Endothelial cell of hepatic sinusoid (primary cell): Measurements from ENCODE around the gene GPR176.

Source experiments
- in situ Hi-C: cut with HindIII; loops from 2 replicates; pipeline ENCODE4 v1.10.0; 2017; ENCODE audit warnings: low sequenced_read_pairs

Gene GPR176

DNA sequence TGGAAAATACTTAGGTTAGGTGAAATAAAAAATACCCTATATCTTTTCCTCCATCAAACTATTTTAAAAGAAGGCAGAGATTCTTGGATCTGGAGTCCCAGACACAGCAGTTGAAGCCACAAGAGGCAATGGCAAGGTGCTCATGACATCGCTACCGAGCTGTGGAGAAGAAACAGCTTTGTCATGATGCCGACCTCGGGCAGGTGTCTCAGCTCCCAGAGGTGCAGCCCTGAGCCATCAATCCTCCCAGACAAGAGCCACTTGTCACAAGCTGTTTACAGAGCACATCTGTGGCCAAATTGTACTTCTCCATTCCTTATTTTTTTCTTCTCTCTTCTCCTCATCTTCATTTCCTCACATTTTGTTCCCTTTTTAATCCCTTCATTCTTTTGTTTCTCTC lies 50.8 kb downstream of the GPR176 start:
- in situ Hi-C loops = no loop called here

- in situ Hi-C loops = no loop called here
These were observed 51.7 kb downstream of the GPR176 start for GRCh38 chr15:39868396-39868795.

DNA sequence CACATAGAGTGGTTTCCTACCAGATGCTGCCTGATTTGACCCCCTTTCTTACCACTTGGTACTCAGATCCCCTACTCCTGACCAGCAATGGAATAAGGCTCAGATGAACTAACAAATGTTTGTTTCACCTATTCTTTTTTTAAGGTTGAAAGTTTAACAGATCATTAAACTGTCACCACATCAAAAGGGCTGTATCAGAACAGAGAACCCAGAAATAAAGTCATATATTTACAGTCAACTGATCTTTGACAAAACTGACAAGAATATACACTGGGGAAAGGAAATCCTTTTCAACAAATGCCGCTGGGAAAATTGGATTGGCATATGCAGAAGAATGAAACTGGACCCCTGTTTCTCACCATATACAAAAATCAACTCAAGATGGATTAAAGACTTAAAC lies 56.0 kb downstream of the GPR176 start:
- in situ Hi-C loops = no loop called here

DNA sequence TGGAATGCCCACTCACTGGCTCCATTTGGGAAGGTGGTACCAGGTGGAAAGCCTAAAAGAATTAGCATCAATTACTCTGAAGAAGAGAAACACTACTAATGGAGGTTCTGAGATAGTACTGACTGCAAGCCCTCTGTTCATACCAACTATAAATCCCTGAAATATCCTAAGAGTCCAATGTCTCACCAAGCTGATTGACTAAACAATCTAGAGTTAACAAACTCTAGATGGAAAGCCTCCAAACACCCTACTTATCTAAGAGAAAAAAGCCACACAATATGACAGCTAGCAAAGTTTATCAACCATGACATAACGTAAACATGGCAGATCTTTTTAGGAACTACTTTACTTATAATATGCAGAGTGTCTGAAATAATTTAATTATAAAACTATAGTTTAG lies 59.2 kb downstream of the GPR176 start:
- in situ Hi-C loops = no loop called here

DNA sequence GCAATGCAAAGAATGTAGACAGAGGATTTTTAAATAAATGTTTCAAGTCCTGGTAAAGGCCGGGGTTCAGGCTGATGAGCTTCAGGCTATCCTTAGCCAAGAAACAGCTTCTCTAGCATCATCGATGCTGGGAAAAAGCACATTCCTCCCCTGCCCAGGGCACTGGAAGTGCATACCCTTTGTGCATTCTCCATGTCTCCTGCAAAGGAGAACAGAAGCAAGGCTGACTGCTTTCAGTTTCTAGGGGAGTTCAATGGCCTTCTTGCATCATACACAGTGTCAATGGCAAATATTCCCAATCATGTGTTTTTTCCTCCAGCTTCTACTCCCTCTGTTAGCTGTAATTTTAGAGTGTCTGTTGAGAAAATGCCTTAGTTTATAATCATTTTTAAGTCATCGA lies 59.9 kb downstream of the GPR176 start:
- in situ Hi-C loops = no loop called here

DNA sequence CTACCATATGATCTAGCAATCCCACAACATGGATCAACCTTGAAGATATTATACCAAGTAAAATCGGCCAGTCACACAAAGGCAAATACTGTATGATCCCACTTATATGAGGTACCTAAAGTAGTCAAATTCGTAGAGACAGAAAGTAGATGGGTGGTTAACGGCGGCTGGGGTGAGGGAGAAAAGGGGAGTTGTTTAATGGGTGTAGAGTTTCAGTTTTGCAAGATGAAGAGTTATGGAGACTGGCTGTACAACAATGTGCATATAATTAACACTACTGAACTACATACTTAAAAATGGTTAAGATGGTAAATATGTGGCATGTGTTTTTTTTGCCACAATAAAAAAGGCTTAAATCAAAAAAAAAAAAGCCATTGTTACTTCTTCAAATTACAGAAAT lies 60.4 kb downstream of the GPR176 start:
- in situ Hi-C loops = no loop called here

GRCh38 chr15:39857132-39857531 lies 62.9 kb downstream of the GPR176 start:
- in situ Hi-C loops = no loop called here

GRCh38 chr15:39856357-39856756 lies 63.7 kb downstream of the GPR176 start:
- in situ Hi-C loops = no loop called here

- in situ Hi-C loops = no loop called here
These were observed 64.7 kb downstream of the GPR176 start for GRCh38 chr15:39855400-39855799.

DNA sequence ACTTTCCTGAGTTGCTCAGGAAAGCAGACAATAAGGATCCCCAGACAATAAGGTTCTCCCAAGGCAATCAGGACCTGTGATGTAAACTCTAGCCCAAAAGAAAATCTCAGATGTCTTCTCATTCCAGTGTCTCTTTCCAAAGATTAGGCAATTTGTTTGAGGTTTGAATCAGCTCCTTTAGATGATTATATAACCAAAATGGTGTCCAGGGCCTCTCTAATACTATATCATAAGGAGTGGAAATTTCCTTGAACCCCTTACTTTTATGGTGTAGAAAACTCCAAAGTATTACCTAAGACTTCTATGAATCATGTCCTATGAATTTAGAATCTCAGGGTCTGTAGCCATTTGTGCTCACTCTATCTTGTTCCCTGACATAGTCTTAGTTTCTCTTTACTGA lies 65.9 kb downstream of the GPR176 start:
- in situ Hi-C loops = no loop called here

GRCh38 chr15:39852250-39852649 lies 67.8 kb downstream of the GPR176 start:
- in situ Hi-C loops = no loop called here

GRCh38 chr15:39851500-39852092 lies 68.5 kb downstream of the GPR176 start:
- in situ Hi-C loops = no loop called here

GRCh38 chr15:39850436-39850835 lies 69.6 kb downstream of the GPR176 start:
- in situ Hi-C loops = no loop called here

DNA sequence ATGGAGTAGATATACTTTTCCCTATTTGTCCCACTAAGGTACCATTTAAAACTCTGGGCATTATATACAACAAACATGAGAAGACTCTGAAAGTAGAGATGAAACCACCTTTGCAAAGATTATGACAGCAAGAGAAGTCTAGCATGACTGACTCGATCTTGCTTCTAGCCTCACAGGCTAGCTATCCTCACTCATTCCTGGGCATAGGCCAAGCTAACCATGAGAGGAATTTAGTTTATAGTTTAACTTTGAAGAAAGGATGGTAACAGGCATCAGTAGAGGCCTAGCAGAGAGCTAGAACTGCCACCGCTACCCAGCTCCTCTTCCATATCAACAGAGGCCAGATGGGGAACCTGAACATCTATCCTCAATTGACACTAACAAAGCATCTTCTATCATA lies 74.0 kb downstream of the GPR176 start:
- in situ Hi-C loops = loop anchor here (5.0 kb wide), 1 partner anchor 59 kb away; no protein-coding TSS in a partner anchor

DNA sequence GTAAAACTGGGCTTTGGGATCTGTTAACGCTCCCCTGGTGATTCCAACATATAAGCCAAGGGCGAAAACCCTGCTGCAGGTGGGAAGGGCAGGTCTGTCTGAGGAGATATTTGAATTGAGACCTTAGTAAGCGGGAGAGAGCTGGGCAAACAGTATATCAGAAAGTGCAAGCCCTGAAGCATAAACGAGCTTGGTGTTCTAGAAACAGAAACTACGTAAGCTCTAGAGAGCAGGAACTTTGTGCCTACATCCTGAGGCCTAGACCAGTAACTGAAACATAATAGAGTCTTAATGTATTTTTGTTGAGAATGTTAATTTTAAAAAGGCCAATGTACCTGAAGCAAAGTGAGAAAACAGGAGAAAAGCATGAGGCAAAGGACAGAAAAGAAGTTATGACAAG lies 74.5 kb downstream of the GPR176 start:
- in situ Hi-C loops = loop anchor here (5.0 kb wide), 1 partner anchor 58 kb away; no protein-coding TSS in a partner anchor

GRCh38 chr15:39843565-39843964 lies 76.5 kb downstream of the GPR176 start:
- in situ Hi-C loops = no loop called here

DNA sequence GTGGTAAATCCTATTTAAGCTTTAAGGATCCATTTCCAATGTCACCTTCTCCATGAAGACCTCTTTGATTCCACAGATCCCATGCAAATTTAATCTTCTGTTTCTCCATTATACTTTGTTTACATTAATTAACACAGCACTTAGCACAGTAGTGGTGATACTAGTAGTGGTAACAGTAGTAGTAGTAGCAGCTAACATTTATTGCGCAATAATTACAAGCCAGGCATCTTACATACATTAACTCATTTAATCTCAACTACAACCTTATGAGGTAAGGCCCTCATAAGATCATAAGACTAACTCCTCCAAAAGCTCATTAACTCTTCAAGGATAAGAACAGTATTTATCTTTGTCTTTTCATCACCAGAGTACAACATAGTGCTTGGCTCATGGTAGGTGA lies 82.6 kb downstream of the GPR176 start:
- in situ Hi-C loops = no loop called here

- in situ Hi-C loops = no loop called here
These were observed 84.5 kb downstream of the GPR176 start for GRCh38 chr15:39835550-39835949.

- in situ Hi-C loops = no loop called here
These were observed 85.8 kb downstream of the GPR176 start for GRCh38 chr15:39834256-39834655.

GRCh38 chr15:39833515-39833981 lies 86.5 kb downstream of the GPR176 start:
- in situ Hi-C loops = no loop called here

DNA sequence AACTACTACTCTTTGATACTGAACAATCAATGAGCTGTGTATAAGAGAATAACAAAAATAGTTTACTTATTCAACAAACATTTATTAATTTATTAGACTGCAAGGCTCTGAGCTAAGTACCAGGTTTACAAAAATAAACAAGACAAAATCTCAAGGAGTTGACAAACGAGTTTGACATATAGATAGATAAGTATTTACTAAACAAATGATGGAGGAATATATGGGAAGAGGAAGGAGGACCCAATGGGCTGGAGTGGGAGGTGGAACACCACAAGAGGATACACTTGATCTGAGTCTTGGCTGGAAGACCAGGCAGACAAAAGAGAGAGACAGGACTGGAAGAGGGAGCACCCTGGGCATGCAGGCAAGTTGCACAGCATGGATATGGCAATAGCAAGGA lies 89.9 kb downstream of the GPR176 start:
- in situ Hi-C loops = no loop called here

GRCh38 chr15:39828374-39828931 lies 91.6 kb downstream of the GPR176 start:
- in situ Hi-C loops = no loop called here

DNA sequence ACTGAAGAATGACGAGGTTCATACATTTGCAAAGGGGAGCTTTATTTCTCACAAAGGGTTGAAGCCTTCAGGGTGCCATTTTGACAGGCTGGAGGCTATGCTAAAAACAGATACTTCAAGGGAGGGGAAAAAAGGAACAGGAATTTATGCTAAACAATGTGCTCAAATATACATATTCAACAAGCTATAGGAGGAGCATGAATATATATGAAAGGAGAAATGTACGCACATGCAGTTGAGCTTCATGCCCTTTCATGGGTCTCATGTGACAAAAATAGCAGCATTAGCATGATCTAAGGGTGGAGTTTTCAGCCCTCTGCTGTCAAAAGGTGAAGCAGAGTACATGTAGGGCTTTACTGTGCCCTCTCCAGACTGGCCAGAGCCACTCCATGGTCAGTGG lies 93.1 kb downstream of the GPR176 start:
- in situ Hi-C loops = no loop called here
